Activated CD8-positive, alpha-beta memory T cell treated with anti-CD3 and anti-CD28 coated beads, Interleukin-2, amount 50 U/mL, for 24 hours (primary cell): ENCODE data around the gene RBM10.
A peak's percentile ranks its signal among the peaks of the same experiment; 100 is the strongest.

Experiments used
- DNase-seq: peaks from one replicate; pipeline ENCODE4 v3.0.0-alpha.2; 2020; ENCODE audit errors: extremely low read depth

RBM10 gene

GRCh38 chrX:47218280-47218919, 73.4 kb downstream of the RBM10 start, which contains the start of gene CDK16:
Gene CDK16 (plus strand): TSS chrX:47218681. CDS start chrX:47223558, 4,877 bp downstream.
- peak; percentile 31 for DNase-seq

- no peak for DNase-seq
Observed at GRCh38 chrX:47218920-47219815, 74.1 kb downstream of the RBM10 start.

- DNase-seq: no peak
Observed at GRCh38 chrX:47221756-47222155, 76.7 kb downstream of the RBM10 start.

GRCh38 chrX:47222751-47223350, 77.8 kb downstream of the RBM10 start:
- DNase-seq: no peak

- DNase-seq: no peak
Observed at GRCh38 chrX:47223476-47224250, 78.6 kb downstream of the RBM10 start.

GRCh38 chrX:47224266-47224895, 79.4 kb downstream of the RBM10 start:
- DNase-seq: no peak

- no peak for DNase-seq
Observed at GRCh38 chrX:47224896-47225290, 79.9 kb downstream of the RBM10 start.

GRCh38 chrX:47226071-47226470, 81.0 kb downstream of the RBM10 start:
- DNase-seq: no peak

GRCh38 chrX:47226531-47227333, 81.7 kb downstream of the RBM10 start:
- no peak for DNase-seq

- DNase-seq: no peak
Observed at GRCh38 chrX:47227334-47227583, 82.2 kb downstream of the RBM10 start.

- no peak for DNase-seq
Observed at GRCh38 chrX:47228550-47229270, 83.7 kb downstream of the RBM10 start.

- DNase-seq: no peak
Observed at GRCh38 chrX:47229427-47229826, 84.4 kb downstream of the RBM10 start.

GRCh38 chrX:47230136-47230868, 85.3 kb downstream of the RBM10 start:
- DNase-seq: no peak

GRCh38 chrX:47231167-47231566, 86.1 kb downstream of the RBM10 start:
- DNase-seq: no peak

- no peak for DNase-seq
Observed at GRCh38 chrX:47232197-47232802, 87.3 kb downstream of the RBM10 start.

GRCh38 chrX:47232803-47233332, 87.8 kb downstream of the RBM10 start, which contains the start of gene USP11:
Gene USP11 (plus strand): TSS chrX:47233009. CDS start chrX:47233044, 35 bp downstream.
- peak; percentile 20 for DNase-seq

GRCh38 chrX:47233333-47234113, 88.5 kb downstream of the RBM10 start:
- DNase-seq: peak; percentile 83

- no peak for DNase-seq
Observed at GRCh38 chrX:47234583-47234982, 89.6 kb downstream of the RBM10 start.
